Stimulated activated CD4-positive, alpha-beta T cell treated with anti-CD3 and anti-CD28 coated beads, Interleukin-12 subunit alpha, Interleukin-12 subunit beta, amount 100 ng/mL, for 24 hours (primary cell): ENCODE data around the gene SLC1A4.
"Not testable (repeated sequence)": the region's sequence is repeated elsewhere in the genome, so short reads cannot be mapped to it uniquely, and the experiment has no call there.

Experiments used
- DNase-seq, 2 experiments: peaks; one replicate each; pipeline ENCODE4 v3.0.0-alpha.2; 2020; ENCODE audit warnings: low read depth in 2 of 2

The SLC1A4 gene

DNA sequence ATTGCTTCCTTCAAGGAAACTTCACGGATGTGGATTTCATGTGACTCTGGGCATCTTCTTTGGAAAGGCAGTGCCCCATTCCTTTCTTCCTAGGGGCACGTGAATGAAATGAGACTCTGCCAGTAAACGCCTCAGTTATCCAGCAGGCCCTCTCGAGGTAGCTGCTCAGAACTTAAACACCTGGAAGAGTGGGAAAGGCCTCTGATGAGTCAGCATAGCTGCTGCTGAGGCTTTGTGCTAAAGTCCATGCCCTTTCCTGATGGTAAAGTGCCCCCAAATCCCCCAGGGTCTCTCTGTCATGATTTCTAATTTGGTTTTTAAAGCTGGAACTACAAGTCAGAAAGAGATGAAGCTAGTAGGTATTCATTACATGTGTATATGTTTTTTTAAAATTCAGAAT is 3.8 kb downstream of the SLC1A4 start:
- DNase-seq: no peak

GRCh38 chr2:64995041-64995440 is 5.8 kb downstream of the SLC1A4 start:
- DNase-seq: no peak

- DNase-seq: no peak
These were observed 7.7 kb downstream of the SLC1A4 start for GRCh38 chr2:64996871-64997307.

DNA sequence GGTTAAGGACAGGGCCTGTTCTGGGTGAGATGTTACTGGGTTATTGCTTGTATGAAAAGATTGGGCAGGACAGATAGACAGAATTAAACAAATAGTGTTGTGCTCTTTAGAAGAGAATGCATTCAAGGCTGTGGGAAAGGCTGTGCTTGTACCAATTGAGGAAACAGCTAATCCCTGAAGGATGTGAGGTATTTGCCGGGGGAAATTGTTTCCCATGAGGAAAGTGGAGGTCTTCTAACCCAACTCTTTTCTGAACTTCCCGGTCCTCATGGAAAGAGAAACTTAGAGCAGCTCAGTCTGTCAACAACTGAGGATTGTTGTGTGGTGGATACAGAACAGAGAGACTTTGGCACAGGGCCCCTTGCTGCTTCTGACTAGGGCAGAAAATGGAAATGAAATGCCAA is 9.5 kb downstream of the SLC1A4 start:
- DNase-seq: no peak

DNA sequence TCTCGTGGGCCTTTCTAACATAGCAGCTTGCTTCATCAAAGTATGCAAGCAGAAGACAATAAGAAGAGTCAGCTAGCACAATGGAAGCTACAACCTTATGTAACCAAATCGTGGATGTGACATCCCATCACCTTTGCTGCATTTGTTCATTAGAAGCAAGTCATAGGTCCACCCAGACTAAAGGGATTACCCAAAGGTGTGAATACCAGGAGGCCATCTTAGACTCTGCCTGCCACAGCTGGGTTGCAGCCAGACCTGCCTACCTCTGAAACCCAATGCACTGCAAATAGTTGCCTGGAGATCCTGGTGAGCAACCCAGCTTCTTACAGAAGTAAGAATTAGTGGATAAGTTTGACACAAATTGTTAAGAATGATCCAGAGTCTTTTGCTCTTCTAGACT is 10.6 kb downstream of the SLC1A4 start:
- DNase-seq: no peak

DNA sequence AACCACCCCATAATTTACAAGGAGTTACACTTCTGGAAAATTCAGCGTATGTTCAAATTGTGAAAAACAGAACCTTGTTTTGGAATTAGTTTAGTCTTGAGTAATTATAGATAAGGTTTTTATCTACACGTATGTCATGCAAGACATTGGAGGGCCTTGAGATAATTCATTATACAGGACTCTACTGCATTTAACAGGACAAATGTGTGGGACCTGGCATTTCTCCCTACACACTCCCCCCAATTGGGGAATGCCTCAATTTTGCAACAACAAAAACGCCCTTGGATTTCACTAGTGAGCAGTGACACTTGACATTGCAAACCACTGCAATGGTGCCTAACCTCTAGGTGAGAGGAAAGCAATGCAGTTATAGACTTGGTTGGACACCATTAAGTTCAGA is 11.4 kb downstream of the SLC1A4 start:
- DNase-seq: no peak

- DNase-seq: no peak
These were observed 13.8 kb downstream of the SLC1A4 start for GRCh38 chr2:65003037-65003436.

- not testable (repeated sequence) for DNase-seq
These were observed 15.0 kb downstream of the SLC1A4 start for GRCh38 chr2:65004232-65004631.

DNA sequence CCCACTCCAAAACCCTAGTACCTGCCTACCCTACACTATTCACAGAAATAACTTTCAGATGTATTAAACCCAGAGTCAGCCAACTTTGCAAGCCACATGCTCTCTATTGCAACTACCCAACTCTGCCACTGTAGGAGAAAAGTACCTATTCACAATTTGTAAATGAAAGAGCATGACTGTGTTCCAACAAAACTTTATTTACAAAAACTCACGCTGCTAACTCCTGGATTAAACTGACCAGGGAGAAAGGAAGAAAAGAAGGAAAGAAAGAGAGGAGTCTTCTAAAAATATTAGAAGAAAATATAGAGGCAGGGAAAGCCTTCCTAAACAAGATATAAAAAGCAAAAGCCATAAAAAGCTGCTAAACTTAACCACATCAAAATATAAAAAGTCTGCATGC is 24.6 kb downstream of the SLC1A4 start:
- no peak for DNase-seq

- no peak for DNase-seq
These were observed 26.5 kb downstream of the SLC1A4 start for GRCh38 chr2:65015731-65016130.

- DNase-seq: no peak
These were observed 27.6 kb downstream of the SLC1A4 start for GRCh38 chr2:65016789-65017188.

GRCh38 chr2:65017335-65017734 is 28.1 kb downstream of the SLC1A4 start:
- DNase-seq: no peak

DNA sequence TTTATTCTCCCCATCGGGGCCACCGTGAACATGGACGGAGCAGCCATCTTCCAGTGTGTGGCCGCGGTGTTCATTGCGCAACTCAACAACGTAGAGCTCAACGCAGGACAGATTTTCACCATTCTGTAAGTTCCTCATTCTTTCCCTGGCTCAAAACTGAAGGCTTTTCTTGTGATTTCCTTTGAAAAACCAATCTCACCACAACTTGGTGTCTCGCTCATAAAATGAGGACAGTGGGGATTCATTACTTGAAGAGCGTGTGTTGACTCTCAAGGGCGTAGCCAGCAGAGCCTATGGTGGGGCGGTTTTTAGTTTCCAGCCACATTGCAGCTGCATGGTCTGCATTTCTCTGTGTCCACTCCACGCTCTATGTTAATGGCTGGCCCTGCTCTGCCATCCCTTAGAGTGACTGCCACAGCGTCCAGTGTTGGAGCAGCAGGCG is 29.0 kb downstream of the SLC1A4 start:
- DNase-seq: no peak

GRCh38 chr2:65019010-65019409 is 29.8 kb downstream of the SLC1A4 start:
- DNase-seq: no peak

GRCh38 chr2:65019675-65020195 is 30.5 kb downstream of the SLC1A4 start:
- DNase-seq: no peak

GRCh38 chr2:65020251-65020650 is 31.1 kb downstream of the SLC1A4 start:
- not testable (repeated sequence) for DNase-seq

DNA sequence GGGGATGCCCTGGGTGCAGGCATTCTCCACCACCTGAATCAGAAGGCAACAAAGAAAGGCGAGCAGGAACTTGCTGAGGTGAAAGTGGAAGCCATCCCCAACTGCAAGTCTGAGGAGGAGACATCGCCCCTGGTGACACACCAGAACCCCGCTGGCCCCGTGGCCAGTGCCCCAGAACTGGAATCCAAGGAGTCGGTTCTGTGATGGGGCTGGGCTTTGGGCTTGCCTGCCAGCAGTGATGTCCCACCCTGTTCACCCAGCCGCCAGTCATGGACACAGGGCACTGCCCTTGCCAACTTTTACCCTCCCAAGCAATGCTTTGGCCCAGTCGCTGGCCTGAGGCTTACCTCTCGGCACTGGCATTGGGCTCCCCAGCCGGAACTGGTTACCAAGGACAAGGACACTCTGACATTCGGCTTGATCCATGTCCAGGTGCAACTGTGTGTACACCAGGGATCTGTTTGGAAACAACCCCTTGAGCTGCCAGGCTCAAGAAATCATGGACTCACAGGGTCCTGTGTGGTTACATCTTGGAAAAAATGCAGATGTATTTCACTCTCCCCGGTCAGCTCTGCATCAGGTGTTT is 31.8 kb downstream of the SLC1A4 start:
- DNase-seq: no peak

DNA sequence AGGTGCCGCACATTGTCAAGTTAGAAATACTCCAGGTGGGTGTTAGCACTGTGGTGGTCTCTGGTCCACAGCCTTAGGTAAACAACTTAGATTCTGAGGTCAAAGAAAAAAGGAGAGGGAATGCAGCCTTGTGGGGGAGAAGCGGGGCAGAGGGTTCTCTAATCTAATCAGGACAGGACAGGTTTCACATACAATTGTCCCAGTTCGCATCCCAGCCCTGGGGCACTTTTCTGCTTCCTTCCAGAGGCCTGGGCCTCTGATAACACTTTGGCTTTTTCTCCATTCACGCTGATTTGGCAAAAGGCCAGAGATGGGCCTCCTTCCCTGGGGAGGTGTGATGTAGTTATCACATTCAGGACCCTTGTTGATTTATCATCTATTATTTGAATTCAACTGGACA is 32.5 kb downstream of the SLC1A4 start:
- no peak for DNase-seq

DNA sequence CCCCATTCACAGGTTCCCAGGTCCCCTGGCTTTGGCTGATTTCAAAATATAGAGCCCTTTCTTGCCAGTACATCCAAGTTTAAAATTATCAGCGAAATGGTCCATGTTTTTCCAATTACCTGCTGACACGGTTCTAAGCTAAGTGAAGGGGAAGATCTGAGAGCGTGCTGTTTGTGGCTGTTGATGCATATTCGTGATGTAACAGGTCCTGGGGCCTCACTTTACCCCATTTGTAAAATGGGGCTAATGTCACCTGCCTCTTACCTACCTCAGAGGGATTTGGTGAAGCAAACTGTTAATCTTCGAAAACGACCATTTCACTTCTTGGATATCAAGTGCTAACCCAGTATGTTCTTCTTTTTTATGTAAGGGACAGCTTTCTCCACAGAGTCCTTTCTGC is 33.0 kb downstream of the SLC1A4 start:
- DNase-seq: no peak

GRCh38 chr2:65023742-65024141 is 34.5 kb downstream of the SLC1A4 start:
- DNase-seq: no peak

GRCh38 chr2:65024149-65024829 is 35.1 kb downstream of the SLC1A4 start:
- DNase-seq: no peak

GRCh38 chr2:65025453-65026123 is 36.4 kb downstream of the SLC1A4 start:
- no peak for DNase-seq

- DNase-seq: no peak
These were observed 37.0 kb downstream of the SLC1A4 start for GRCh38 chr2:65026154-65026553.
